K562 (cell line): ENCODE data around the gene SLC39A6. TPM values are rescaled to one million over a fixed set of nuclear protein-coding genes. Genes with fewer than 3 reads are reported as not detected.

ENCODE experiments used
- ATAC-seq: fragments of 200-7000 bp; cut with Tn5 transposase; 3 replicates; pipeline ENCODE4 v1.9.1; 2020; ENCODE audit warnings: moderate library complexity
- BruUV-seq: library from RNA; stranded (reverse); fragments of 400-500 nt; replicated peaks from 2 replicates; lab custom pipeline; 2021; lab: Mats Ljungman, UMichigan
- CTCF ChIA-PET: fragments of 300-600 bp; formaldehyde crosslinking; extraction: SDS; loops from one replicate; lab custom pipeline; 2021; ENCODE audit warnings: low intra/inter-chr PET ratio; lab: Yijun Ruan, JAX
- POLR2A ChIA-PET: fragments of 300-600, 350-650 bp; sonication (Branson Sonifier 250); formaldehyde crosslinking; extraction: SDS; loops from one replicate; lab custom pipeline; 2021; ENCODE audit warnings: antibody characterized with exemption, inconsistent platforms; lab: Yijun Ruan, JAX
- DNase-seq, 4 experiments: peaks; one replicate each; pipeline versions ENCODE4 v3.0.0 to v3.0.0-alpha.2; 2011 to 2018; ENCODE audit warnings: low spot score in 3 of 4, mixed read lengths in 3 of 4; ENCODE audit errors: extremely low read depth in 1 of 4
- FAIRE-seq: peaks from 2 replicates; lab custom pipeline; 2011; peaks lifted over from hg19 to GRCh38; lab: Jason Lieb, UNC
- H2AFZ ChIP-seq: 2 replicates; pipeline ENCODE4 v1.6.0; 2011; ENCODE audit warnings: low read depth, low read length, control low read depth, inconsistent platforms
- H3K27ac ChIP-seq: fragments of 200-600 bp; 3 replicates; pipeline ENCODE4 v1.8.0; 2011; ENCODE audit warnings: low read depth, mild to moderate bottlenecking, control low read depth, inconsistent platforms, low read length, moderate library complexity, mixed read lengths; ENCODE audit errors: extremely low read depth
- H3K27me3 ChIP-seq, 2 experiments: fragments of 300-600 bp in 1 of 2; 2 replicates in 1 of 2; 3 replicates in 1 of 2; pipeline versions ENCODE4 v1.6.0 to v1.8.0; 2011; ENCODE audit warnings: inconsistent platforms in 2 of 2, low read length in 2 of 2, mild to moderate bottlenecking in 1 of 2, mixed read lengths in 1 of 2, moderate library complexity in 1 of 2; ENCODE audit not compliant: control insufficient read depth in 2 of 2, insufficient read depth in 2 of 2
- H3K36me3 ChIP-seq: fragments of 300-600 bp; 3 replicates; pipeline ENCODE4 v1.8.0; 2011; ENCODE audit warnings: mild to moderate bottlenecking, low read length, inconsistent platforms; ENCODE audit not compliant: control insufficient read depth, insufficient read depth
- H3K4me1 ChIP-seq, 2 experiments: fragments of 200-600 bp in 1 of 2; replicated peaks in 1 of 2; 2 replicates in 1 of 2; 3 replicates in 1 of 2; pipeline versions ENCODE4 v1.5.1 to v1.8.0; 2011; ENCODE audit warnings: inconsistent platforms in 2 of 2, low read length in 2 of 2, mild to moderate bottlenecking in 1 of 2, mixed read lengths in 1 of 2, moderate library complexity in 1 of 2; ENCODE audit not compliant: control insufficient read depth in 2 of 2, insufficient read depth in 2 of 2
- H3K4me2 ChIP-seq: 2 replicates; pipeline ENCODE4 v1.6.1; 2011; ENCODE audit warnings: low read length, control low read depth, inconsistent platforms, mixed read lengths; ENCODE audit not compliant: insufficient read depth
- H3K4me3 ChIP-seq: fragments of 200-600 bp; sonication (generic), shearing (Covaris generic); 2 replicates; pipeline ENCODE4 v1.5.1; 2016; ENCODE audit warnings: control low read depth, inconsistent platforms
- H3K79me2 ChIP-seq: fragments of 200-600 bp; 3 replicates; pipeline ENCODE4 v1.8.0; 2011; ENCODE audit warnings: low read length, inconsistent platforms; ENCODE audit not compliant: control insufficient read depth, insufficient read depth
- H3K9ac ChIP-seq, 2 experiments: 2 replicates each; pipeline versions ENCODE4 v1.6.0 to v1.6.1; 2011; ENCODE audit warnings: low read depth in 2 of 2, low read length in 2 of 2, control low read depth in 1 of 2, inconsistent platforms in 1 of 2, mild to moderate bottlenecking in 1 of 2, mixed read lengths in 1 of 2; ENCODE audit not compliant: insufficient read depth in 1 of 2
- H3K9me1 ChIP-seq: one replicate; pipeline ENCODE4 v1.6.0; 2011; ENCODE audit warnings: inconsistent platforms, mild to moderate bottlenecking, low read length, moderate library complexity; ENCODE audit not compliant: control insufficient read depth, insufficient read depth
- H3K9me3 ChIP-seq: replicated peaks from 2 replicates; pipeline ENCODE4 v1.5.1; 2011; ENCODE audit warnings: low read depth, low read length, inconsistent platforms; ENCODE audit not compliant: control insufficient read depth, insufficient read depth
- H4K20me1 ChIP-seq: replicated peaks from 2 replicates; pipeline ENCODE4 v1.6.1; 2011; ENCODE audit warnings: low read length, inconsistent platforms, mixed read lengths; ENCODE audit not compliant: control insufficient read depth, insufficient read depth
- ETV5 ChIP-seq: sonication (generic); formaldehyde crosslinking; IDR thresholded peaks from 2 replicates; pipeline ENCODE4 v1.4.0; 2020; ENCODE audit warnings: low read depth, mild to moderate bottlenecking, missing genetic modification reagents
- FOXM1 ChIP-seq, 2 experiments: fragments of 450-650 bp in 1 of 2; sonication (generic) in 1 of 2; formaldehyde crosslinking in 1 of 2; IDR thresholded peaks; 2 replicates each; pipeline versions ENCODE4 v1.6.1 to v1.9.0; 2017 to 2022; ENCODE audit warnings: low read depth in 2 of 2, mild to moderate bottlenecking in 2 of 2, missing genetic modification reagents in 1 of 2, moderate library complexity in 1 of 2
- NFE2 ChIP-seq: IDR thresholded peaks from 2 replicates; pipeline ENCODE4 v1.6.1; 2014; ENCODE audit warnings: antibody characterized with exemption, low read depth
- PRPF4 ChIP-seq: fragments of 200-400 bp; formaldehyde crosslinking; IDR thresholded peaks from one replicate; pipeline ENCODE4 v1.6.1; 2017; ENCODE audit warnings: low read length, low read depth, mild to moderate bottlenecking; ENCODE audit not compliant: insufficient read depth, poor library complexity, severe bottlenecking
- PTBP1 ChIP-seq: fragments of 200-400 bp; formaldehyde crosslinking; IDR thresholded peaks from 2 replicates; pipeline ENCODE4 v1.6.1; 2017; ENCODE audit warnings: low read depth, low read length
- SAFB2 ChIP-seq: fragments of 200-400 bp; formaldehyde crosslinking; IDR thresholded peaks from 2 replicates; pipeline ENCODE4 v1.6.1; 2018; ENCODE audit warnings: borderline replicate concordance, low read length, low read depth, moderate library complexity; ENCODE audit not compliant: severe bottlenecking
- SMARCE1 ChIP-seq: fragments of 450-650 bp; IDR thresholded peaks from 2 replicates; pipeline ENCODE4 v1.7.1; 2016; ENCODE audit warnings: mild to moderate bottlenecking
- SOX6 ChIP-seq: fragments of 450-650 bp; IDR thresholded peaks from 2 replicates; pipeline ENCODE4 v1.6.1; 2014; ENCODE audit warnings: mild to moderate bottlenecking
- ZBTB33 ChIP-seq: sonication (generic); formaldehyde crosslinking; IDR thresholded peaks from 2 replicates; pipeline ENCODE4 v1.8.1; 2023; ENCODE audit warnings: mild to moderate bottlenecking, missing genetic modification reagents
- ZFP1 ChIP-seq: fragments of 450-650 bp; formaldehyde crosslinking; IDR thresholded peaks from 2 replicates; pipeline ENCODE4 v1.4.0; 2020; ENCODE audit warnings: mild to moderate bottlenecking, mixed read lengths
- ZNF232 ChIP-seq: sonication (generic); formaldehyde crosslinking; IDR thresholded peaks from 2 replicates; pipeline ENCODE4 v1.8.0; 2022; ENCODE audit warnings: mild to moderate bottlenecking, missing genetic modification reagents
- WGBS: fragments of 100-300 bp; shearing (Covaris generic); methylation state at CpG from one replicate; pipeline ENCODE4 v1.1.6; 2016; ENCODE audit warnings: low coverage, mixed read lengths; ENCODE audit not compliant: insufficient coverage; ENCODE audit errors: missing lambda C conversion rate; 5-methylcytosine and 5-hydroxymethylcytosine counted together
- in situ Hi-C: fragments of 300-500 bp; cut with MboI; formaldehyde crosslinking; loops from 4 replicates; pipeline ENCODE4 v1.15.0; 2018; ENCODE audit warnings: inconsistent platforms, mixed read lengths
- intact Hi-C: fragments of 100-400 bp; cut with micrococcal nuclease; formaldehyde crosslinking; loops from 2 replicates; pipeline ENCODE4 v1.14.2; 2022
- polyA plus RNA-seq, 8 experiments: library from polyadenylated mRNA; depleted of rRNA in 4 of 8; stranded (reverse) in 5 of 8; unstranded in 3 of 8; fragments of >200 nt; fragmentation: Nextera tagmentation in 2 of 8; fragmentation: Illumina TruSeq in 1 of 8; extraction: Ambion mirVana in 2 of 8; extraction: Trizol in 1 of 8; gene quantifications; 2 replicates each; pipeline versions ENCODE4 v1.2.1 to v1.2.3, GENCODE V29; 2011 to 2014; ENCODE audit warnings: inconsistent platforms in 1 of 8, missing spikeins in 1 of 8
- total RNA-seq, 7 experiments: library from RNA; depleted of rRNA in 6 of 7; stranded (reverse); fragments of >200 nt in 6 of 7; fragmentation: Illumina TruSeq in 2 of 7; extraction: Trizol in 2 of 7; gene quantifications; 2 replicates each; pipeline versions ENCODE4 v1.2.1 to v1.2.3, GENCODE V29; 2011 to 2021; ENCODE audit warnings: low replicate concordance in 1 of 7
- TF ChIP-seq, protein P1 (sequence below): fragments of 200-800 bp; sonication (Bioruptor generic); IDR thresholded peaks from 2 replicates; pipeline ENCODE4 v1.6.1; 2017; ENCODE audit warnings: missing genetic modification characterization, missing compliant biosample characterization
- TF ChIP-seq, protein P2 (sequence below): fragments of 200-800 bp; sonication (Bioruptor generic); IDR thresholded peaks from 2 replicates; pipeline ENCODE4 v1.6.1; 2017; ENCODE audit warnings: missing genetic modification characterization, missing compliant biosample characterization
- TF ChIP-seq, protein P3 (sequence below): IDR thresholded peaks from 3 replicates; pipeline ENCODE4 v1.6.1; 2011; ENCODE audit warnings: borderline replicate concordance, mild to moderate bottlenecking; ENCODE audit not compliant: insufficient read length, insufficient read depth

The SLC39A6 gene
- total and polyA plus RNA-seq, 9 of the 15 experiments (the other 6 are each of a cell fraction or from before 2014, with no cell fraction given): 5.6 to 23.8 (median 17.4) TPM

- ATAC-seq (no peak), FAIRE-seq (no peak), DNase-seq (no peak)
- BruUV-seq: no TSS peak
- intact Hi-C loops (no loop called here), in situ Hi-C loops (loop anchor here (10.0 kb wide), 1 partner anchor 486 kb away; no protein-coding TSS in a partner anchor)
- H3K4me1 ChIP-seq: peaks cover 0 to 8% of the 10 kb centered on the region in 2 experiments; a peak in 1 of 5 replicates
- H4K20me1 ChIP-seq: no peaks in the 10 kb centered on the region
- H3K36me3 ChIP-seq: no peaks in the 10 kb centered on the region
- H3K9me3 ChIP-seq: no peaks in the 10 kb centered on the region
- ChIA-PET POLR2A (no interaction called here), CTCF (no interaction called here)
- no peak overlapping the region for H3K27ac ChIP-seq
- H3K9me1 ChIP-seq: no peaks in the 10 kb centered on the region
- H3K4me3 ChIP-seq: no peak overlapping the region
- H2AFZ ChIP-seq: no peak overlapping the region
- peaks cover 18 to 23% of the 10 kb centered on the region in 2 experiments for H3K27me3 ChIP-seq
- no peak overlapping the region for H3K9ac ChIP-seq
- WGBS: 5% methylated on average over 6 of the region's 6 CpGs
- no peaks in the 10 kb centered on the region for H3K79me2 ChIP-seq
- no peak overlapping the region for H3K4me2 ChIP-seq
- TF ChIP-seq ETV5 (CRISPR knock-in tag): no peak
- TF ChIP-seq, protein P1, sequence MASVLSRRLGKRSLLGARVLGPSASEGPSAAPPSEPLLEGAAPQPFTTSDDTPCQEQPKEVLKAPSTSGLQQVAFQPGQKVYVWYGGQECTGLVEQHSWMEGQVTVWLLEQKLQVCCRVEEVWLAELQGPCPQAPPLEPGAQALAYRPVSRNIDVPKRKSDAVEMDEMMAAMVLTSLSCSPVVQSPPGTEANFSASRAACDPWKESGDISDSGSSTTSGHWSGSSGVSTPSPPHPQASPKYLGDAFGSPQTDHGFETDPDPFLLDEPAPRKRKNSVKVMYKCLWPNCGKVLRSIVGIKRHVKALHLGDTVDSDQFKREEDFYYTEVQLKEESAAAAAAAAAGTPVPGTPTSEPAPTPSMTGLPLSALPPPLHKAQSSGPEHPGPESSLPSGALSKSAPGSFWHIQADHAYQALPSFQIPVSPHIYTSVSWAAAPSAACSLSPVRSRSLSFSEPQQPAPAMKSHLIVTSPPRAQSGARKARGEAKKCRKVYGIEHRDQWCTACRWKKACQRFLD (CRISPR knock-in tag): no peak
- no peak for TF ChIP-seq SOX6
- TF ChIP-seq ZBTB33 (CRISPR knock-in tag): no peak
- TF ChIP-seq, protein P2, sequence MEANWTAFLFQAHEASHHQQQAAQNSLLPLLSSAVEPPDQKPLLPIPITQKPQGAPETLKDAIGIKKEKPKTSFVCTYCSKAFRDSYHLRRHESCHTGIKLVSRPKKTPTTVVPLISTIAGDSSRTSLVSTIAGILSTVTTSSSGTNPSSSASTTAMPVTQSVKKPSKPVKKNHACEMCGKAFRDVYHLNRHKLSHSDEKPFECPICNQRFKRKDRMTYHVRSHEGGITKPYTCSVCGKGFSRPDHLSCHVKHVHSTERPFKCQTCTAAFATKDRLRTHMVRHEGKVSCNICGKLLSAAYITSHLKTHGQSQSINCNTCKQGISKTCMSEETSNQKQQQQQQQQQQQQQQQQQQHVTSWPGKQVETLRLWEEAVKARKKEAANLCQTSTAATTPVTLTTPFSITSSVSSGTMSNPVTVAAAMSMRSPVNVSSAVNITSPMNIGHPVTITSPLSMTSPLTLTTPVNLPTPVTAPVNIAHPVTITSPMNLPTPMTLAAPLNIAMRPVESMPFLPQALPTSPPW (CRISPR knock-in tag): no peak
- TF ChIP-seq NFE2: no peak
- no peak for TF ChIP-seq SAFB2
- TF ChIP-seq PRPF4: no peak
- TF ChIP-seq, protein P3, sequence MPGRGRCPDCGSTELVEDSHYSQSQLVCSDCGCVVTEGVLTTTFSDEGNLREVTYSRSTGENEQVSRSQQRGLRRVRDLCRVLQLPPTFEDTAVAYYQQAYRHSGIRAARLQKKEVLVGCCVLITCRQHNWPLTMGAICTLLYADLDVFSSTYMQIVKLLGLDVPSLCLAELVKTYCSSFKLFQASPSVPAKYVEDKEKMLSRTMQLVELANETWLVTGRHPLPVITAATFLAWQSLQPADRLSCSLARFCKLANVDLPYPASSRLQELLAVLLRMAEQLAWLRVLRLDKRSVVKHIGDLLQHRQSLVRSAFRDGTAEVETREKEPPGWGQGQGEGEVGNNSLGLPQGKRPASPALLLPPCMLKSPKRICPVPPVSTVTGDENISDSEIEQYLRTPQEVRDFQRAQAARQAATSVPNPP: no peak
- no peak for TF ChIP-seq FOXM1 (IDR thresholded peaks at IDR 0.05; ENCODE audit: low read depth)
- no peak for TF ChIP-seq FOXM1 (CRISPR knock-in tag; IDR thresholded peaks at IDR 0.05; ENCODE audit: low read depth)
- no peak for TF ChIP-seq ZNF232 (CRISPR knock-in tag)
- no peak for TF ChIP-seq SMARCE1
- no peak for TF ChIP-seq PTBP1
- TF ChIP-seq ZFP1 (CRISPR knock-in tag): no peak
Measured at GRCh38 chr18:36089001-36089400, 40.1 kb downstream of the SLC39A6 start.
